Raji (cell line): ENCODE measurements around the gene RCE1.

Experiments
- POLR2A ChIP-seq: IDR thresholded peaks from 2 replicates; pipeline ENCODE4 v1.6.1; 2011; ENCODE audit warnings: low read depth, low read length, control low read depth; ENCODE audit not compliant: insufficient read depth

The RCE1 gene

GRCh38 chr11:66883016-66883965, 40.0 kb downstream of the RCE1 start:
- no peak for TF ChIP-seq POLR2A

GRCh38 chr11:66884443-66884842, 41.2 kb downstream of the RCE1 start:
- no peak for TF ChIP-seq POLR2A

GRCh38 chr11:66885469-66885868, 42.2 kb downstream of the RCE1 start:
- TF ChIP-seq POLR2A: no peak

GRCh38 chr11:66885950-66886440, 42.8 kb downstream of the RCE1 start:
- TF ChIP-seq POLR2A: no peak

GRCh38 chr11:66886671-66887221, 43.5 kb downstream of the RCE1 start:
- no peak for TF ChIP-seq POLR2A

GRCh38 chr11:66887526-66887925, 44.3 kb downstream of the RCE1 start:
- no peak for TF ChIP-seq POLR2A

GRCh38 chr11:66888282-66888681, 45.0 kb downstream of the RCE1 start:
- no peak for TF ChIP-seq POLR2A

- no peak for TF ChIP-seq POLR2A
These were observed 46.7 kb downstream of the RCE1 start for GRCh38 chr11:66889960-66890359.

GRCh38 chr11:66891851-66892660, 48.8 kb downstream of the RCE1 start:
- no peak for TF ChIP-seq POLR2A

- no peak for TF ChIP-seq POLR2A
These were observed 49.7 kb downstream of the RCE1 start for GRCh38 chr11:66892911-66893310.

GRCh38 chr11:66894141-66894540, 50.9 kb downstream of the RCE1 start:
- TF ChIP-seq POLR2A: no peak
